Endothelial cell of umbilical vein (primary cell): ENCODE results near the gene TAF4B. TPM values are rescaled to one million over a fixed set of nuclear protein-coding genes. Genes with fewer than 3 reads are reported as not detected.

Experiments
- BruUV-seq: library from RNA; stranded (reverse); fragments of 400-500 nt; replicated peaks from 2 replicates; lab custom pipeline; 2021; lab: Mats Ljungman, UMichigan
- CTCF ChIA-PET: fragments of 300-600, 350-600 bp; sonication (Branson Sonifier 250); formaldehyde crosslinking; loops from one replicate; lab custom pipeline; 2021; ENCODE audit warnings: antibody characterized with exemption, inconsistent platforms; lab: Charles Lee
- POLR2A ChIA-PET: fragments of 300-600, 350-600 bp; sonication (Branson Sonifier 250); formaldehyde crosslinking; loops from one replicate; lab custom pipeline; 2021; ENCODE audit warnings: antibody characterized with exemption, inconsistent platforms; lab: Charles Lee
- DNase-seq: peaks from one replicate; pipeline ENCODE4 v3.0.0-alpha.2; 2011; ENCODE audit warnings: low read depth, low spot score
- FAIRE-seq: peaks from 2 replicates; lab custom pipeline; 2011; peaks lifted over from hg19 to GRCh38; lab: Jason Lieb, UNC
- H2AFZ ChIP-seq: 2 replicates; pipeline ENCODE4 v1.6.0; 2012; ENCODE audit warnings: low read depth, low read length, control low read depth, inconsistent platforms
- H3K27ac ChIP-seq: 2 replicates; pipeline ENCODE4 v1.5.1; 2011; ENCODE audit warnings: low read depth, mild to moderate bottlenecking, control low read depth, low read length, moderate library complexity; ENCODE audit not compliant: insufficient read depth
- H3K27me3 ChIP-seq, 2 experiments: 2 replicates each; pipeline versions ENCODE4 v1.6.0 to v1.6.1; 2011; ENCODE audit warnings: low read length in 2 of 2, mixed read lengths in 1 of 2; ENCODE audit not compliant: control insufficient read depth in 2 of 2, insufficient read depth in 2 of 2
- H3K36me3 ChIP-seq, 2 experiments: 2 replicates in 1 of 2; 3 replicates in 1 of 2; pipeline ENCODE4 v1.5.1; 2011; ENCODE audit warnings: low read length in 2 of 2, mild to moderate bottlenecking in 1 of 2, moderate library complexity in 1 of 2; ENCODE audit not compliant: control insufficient read depth in 2 of 2, insufficient read depth in 2 of 2; ENCODE audit errors: extremely low read depth in 1 of 2
- H3K4me1 ChIP-seq: 3 replicates; pipeline ENCODE4 v1.5.1; 2011; ENCODE audit warnings: mild to moderate bottlenecking, low read length; ENCODE audit not compliant: control insufficient read depth, insufficient read depth; ENCODE audit errors: extremely low read depth
- H3K4me2 ChIP-seq: 2 replicates; pipeline ENCODE4 v1.6.1; 2011; ENCODE audit warnings: low read length, control low read depth, mixed read lengths; ENCODE audit not compliant: insufficient read depth
- H3K4me3 ChIP-seq, 3 experiments: fragments of 200-600 bp in 1 of 3; sonication (generic), shearing (Covaris generic) in 1 of 3; replicated peaks in 1 of 3; 2 replicates each; pipeline ENCODE4 v1.5.1; 2011 to 2016; ENCODE audit warnings: control low read depth in 3 of 3, low read length in 3 of 3, mild to moderate bottlenecking in 2 of 3, inconsistent platforms in 1 of 3, low read depth in 1 of 3, moderate library complexity in 1 of 3; ENCODE audit not compliant: insufficient read depth in 1 of 3
- H3K79me2 ChIP-seq: 2 replicates; pipeline ENCODE4 v1.6.0; 2012; ENCODE audit warnings: low read length, inconsistent platforms; ENCODE audit not compliant: control insufficient read depth, insufficient read depth
- H3K9ac ChIP-seq: replicated peaks from 2 replicates; pipeline ENCODE3; 2011; ENCODE audit warnings: low read length, control low read depth; ENCODE audit not compliant: insufficient read depth; ENCODE audit errors: extremely low read depth
- H3K9me1 ChIP-seq: replicated peaks from 3 replicates; pipeline ENCODE4 v1.6.0; 2011; ENCODE audit warnings: mild to moderate bottlenecking, low read length; ENCODE audit not compliant: control insufficient read depth, insufficient read depth; ENCODE audit errors: extremely low read depth
- H3K9me3 ChIP-seq: replicated peaks from 2 replicates; pipeline ENCODE4 v1.5.1; 2012; ENCODE audit warnings: low read length, inconsistent platforms; ENCODE audit not compliant: control insufficient read depth, insufficient read depth
- H4K20me1 ChIP-seq: replicated peaks from 2 replicates; pipeline ENCODE3; 2011; ENCODE audit warnings: mild to moderate bottlenecking, low read length; ENCODE audit not compliant: control insufficient read depth, insufficient read depth; ENCODE audit errors: extremely low read depth
- CTCF ChIP-seq, 2 donors: IDR thresholded peaks; 1 replicate in 1 of 2; 2 replicates in 1 of 2; pipeline ENCODE4 v1.5.1; 2011; ENCODE audit warnings: low read length in 2 of 2, mild to moderate bottlenecking in 2 of 2, moderate library complexity in 2 of 2, control low read depth in 1 of 2, inconsistent platforms in 1 of 2, low read depth in 1 of 2; ENCODE audit not compliant: insufficient read depth in 1 of 2; ENCODE audit errors: extremely low read depth in 1 of 2
- EZH2 ChIP-seq: IDR thresholded peaks from 2 replicates; pipeline ENCODE4 v1.6.1; 2012; ENCODE audit warnings: borderline replicate concordance, low read depth, mild to moderate bottlenecking, moderate library complexity, low read length, inconsistent platforms; ENCODE audit not compliant: severe bottlenecking
- FOS ChIP-seq: IDR thresholded peaks from 2 replicates; pipeline ENCODE4 v1.6.1; 2011; ENCODE audit warnings: mild to moderate bottlenecking, low read length, moderate library complexity, borderline replicate concordance; ENCODE audit not compliant: insufficient read depth
- GATA2 ChIP-seq: IDR thresholded peaks from 2 replicates; pipeline ENCODE4 v1.7.0; 2011; ENCODE audit warnings: low read depth, mild to moderate bottlenecking, moderate library complexity, mixed read lengths, low read length; ENCODE audit not compliant: insufficient read length, insufficient read depth
- JUN ChIP-seq: IDR thresholded peaks from 2 replicates; pipeline ENCODE4 v1.6.1; 2011; ENCODE audit warnings: borderline replicate concordance, low read depth; ENCODE audit not compliant: insufficient read length, insufficient read depth
- MAX ChIP-seq: IDR thresholded peaks from 2 replicates; pipeline ENCODE4 v1.6.1; 2011; ENCODE audit not compliant: insufficient read depth, insufficient read length
- POLR2AphosphoS5 ChIP-seq: IDR thresholded peaks from 2 replicates; pipeline ENCODE4 v1.6.1; 2012; ENCODE audit warnings: low read depth, mild to moderate bottlenecking, control low read depth, low read length, moderate library complexity; ENCODE audit not compliant: insufficient read depth
- dilution Hi-C: fragments of 300-500 bp; cut with MboI; formaldehyde crosslinking; loops from one replicate; pipeline ENCODE4 v1.15.0; 2019; ENCODE audit warnings: low sequenced_read_pairs; ENCODE audit not compliant: extremely low pct_ligation_motif_present
- intact Hi-C: fragments of 100-400 bp; cut with micrococcal nuclease; formaldehyde crosslinking; loops from one replicate; pipeline ENCODE4 v1.10.0; 2022
- polyA plus RNA-seq, 4 experiments: library from polyadenylated mRNA; depleted of rRNA in 3 of 4; stranded (reverse) in 3 of 4; unstranded in 1 of 4; fragments of >200 nt; gene quantifications; 2 replicates each; pipeline versions ENCODE4 v1.2.1 to v1.2.3, GENCODE V29; 2011 to 2012; ENCODE audit warnings: missing spikeins in 1 of 4
- total RNA-seq: library from RNA; stranded (reverse); gene quantifications from 2 replicates; pipeline ENCODE4 v1.2.3, GENCODE V29; 2021

Gene TAF4B
- total and polyA plus RNA-seq, 2 donors (not counting 3 experiments of a cell fraction or from before 2014, with no cell fraction given) = 0.47 to 2.0 TPM

- H3K9ac ChIP-seq = no peak overlapping the region
- POLR2A ChIA-PET = no interaction called here
- DNase-seq = no peak
- dilution Hi-C loops (no loop called here), intact Hi-C loops (no loop called here)
- H3K36me3 ChIP-seq = no peaks in the 10 kb centered on the region
- H3K27me3 ChIP-seq = peaks cover 10 to 16% of the 10 kb centered on the region in 2 experiments
- no peaks in the 10 kb centered on the region for H3K9me1 ChIP-seq
- H3K4me1 ChIP-seq = no peaks in the 10 kb centered on the region
- no peak for TF ChIP-seq EZH2
- TF ChIP-seq JUN = no peak
- TF ChIP-seq FOS = no peak
- no peak for TF ChIP-seq CTCF (IDR thresholded peaks at IDR 0.05; ENCODE audit: extremely low read depth in 1 of 2, insufficient read depth in 1 of 2, low read depth in 1 of 2, low read length in 2 of 2)
- no peak for TF ChIP-seq MAX
- TF ChIP-seq GATA2 = no peak
- no peak for TF ChIP-seq POLR2AphosphoS5
- BruUV-seq = no TSS peak
- CTCF ChIA-PET = interaction anchor here (1.0 to 2.1 kb wide), 4 partner anchors 15 to 109 kb away, joined by 3 to 7 read pairs (median 4); partner anchors contain the start of gene KCTD1
- H3K4me3 ChIP-seq = no peak overlapping the region
- H3K4me2 ChIP-seq = no peak overlapping the region
- H2AFZ ChIP-seq = no peak overlapping the region
- no peak for FAIRE-seq
- H3K27ac ChIP-seq = no peak overlapping the region
- H3K9me3 ChIP-seq = no peaks in the 10 kb centered on the region
- no peaks in the 10 kb centered on the region for H3K79me2 ChIP-seq
- H4K20me1 ChIP-seq = no peaks in the 10 kb centered on the region
These were observed 212.7 kb downstream of the TAF4B start for GRCh38 chr18:26438980-26439379.
